ENCODE measurements around the gene ASB11. TPM values are rescaled to one million over a fixed set of nuclear protein-coding genes. Genes with fewer than 3 reads are reported as not detected.
A peak's percentile ranks its signal among the peaks of the same experiment; 100 is the strongest.
"Not testable (repeated sequence)": the region's sequence is repeated elsewhere in the genome, so short reads cannot be mapped to it uniquely, and the experiment has no call there.

ASB11 gene
- total and polyA plus RNA-seq, 5 experiments from 2014 or later, result not detected

- Mint-ChIP-seq H3K27ac (no peak overlapping the region), H3K4me1 (peaks cover 0 to 1% (median 0%) of the 10 kb centered on the region in 4 donors), H3K9me3 (no peaks in the 10 kb centered on the region), H3K36me3 (no peaks in the 10 kb centered on the region), H3K4me3 (no peak overlapping the region), H3K27me3 (no peaks in the 10 kb centered on the region)
- DNase-seq, result peak in 2 of 10 donors; percentile 3 to 12
- POLR2A ChIA-PET, result no interaction called here
- no peak for ATAC-seq
Measured at GRCh38 chrX:15299941-15300851, 15.2 kb downstream of the ASB11 start.

DNA sequence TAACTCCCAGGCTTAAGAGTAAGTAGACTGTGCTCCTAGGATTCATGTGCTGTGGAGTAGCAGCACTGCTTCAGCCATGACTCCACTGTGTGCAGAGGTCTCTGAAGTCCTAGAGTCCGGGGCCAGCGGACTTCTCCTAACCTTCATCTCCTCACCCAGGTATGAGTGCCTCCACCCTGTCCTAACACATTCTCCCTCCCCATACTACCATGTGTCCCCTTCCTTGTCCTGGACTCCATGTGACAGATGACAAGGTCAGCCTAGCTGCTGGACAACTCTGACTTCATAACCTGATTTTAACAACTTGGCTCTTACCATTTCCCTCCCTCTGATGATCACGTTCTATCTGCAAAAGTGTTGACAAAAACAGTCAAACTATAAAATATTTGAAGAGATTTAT is 16.7 kb downstream of the ASB11 start:
- no peak overlapping the region for H3K4me3 Mint-ChIP-seq
- no peaks in the 10 kb centered on the region for H3K36me3 Mint-ChIP-seq
- no peak overlapping the region for H3K27ac Mint-ChIP-seq

GRCh38 chrX:15298201-15298600 is 17.2 kb downstream of the ASB11 start:
- no peak for ATAC-seq
- Mint-ChIP-seq H3K4me3 (no peak overlapping the region), H3K27me3 (no peaks in the 10 kb centered on the region), H3K9me3 (no peaks in the 10 kb centered on the region), H3K36me3 (no peaks in the 10 kb centered on the region), H3K27ac (no peak overlapping the region), H3K4me1 (peaks cover 0 to 1% (median 0%) of the 10 kb centered on the region in 4 donors)
- DNase-seq, result no peak
- POLR2A ChIA-PET, result no interaction called here

More for the DNA sequence above, 16.7 kb downstream of the ASB11 start:
- peaks cover 0 to 1% (median 0%) of the 10 kb centered on the region in 4 donors for H3K4me1 Mint-ChIP-seq
- no peak for ATAC-seq
- POLR2A ChIA-PET, result no interaction called here
- H3K9me3 Mint-ChIP-seq, result no peaks in the 10 kb centered on the region
- no peaks in the 10 kb centered on the region for H3K27me3 Mint-ChIP-seq
- no peak for DNase-seq

GRCh38 chrX:15293451-15293850 is 22.0 kb downstream of the ASB11 start:
- ATAC-seq (no peak), DNase-seq (no peak)
- Mint-ChIP-seq H3K36me3 (no peaks in the 10 kb centered on the region), H3K9me3 (no peaks in the 10 kb centered on the region), H3K27me3 (no peaks in the 10 kb centered on the region), H3K4me1 (no peaks in the 10 kb centered on the region), H3K27ac (no peak overlapping the region), H3K4me3 (no peak overlapping the region)
- POLR2A ChIA-PET, result no interaction called here

GRCh38 chrX:15292861-15293260 is 22.6 kb downstream of the ASB11 start:
- H3K36me3 Mint-ChIP-seq, result no peaks in the 10 kb centered on the region
- H3K4me1 Mint-ChIP-seq, result no peaks in the 10 kb centered on the region
- POLR2A ChIA-PET, result no interaction called here
- no peak for DNase-seq
- no peak overlapping the region for H3K4me3 Mint-ChIP-seq
- H3K27ac Mint-ChIP-seq, result no peak overlapping the region
- no peaks in the 10 kb centered on the region for H3K27me3 Mint-ChIP-seq
- no peaks in the 10 kb centered on the region for H3K9me3 Mint-ChIP-seq
- ATAC-seq, result no peak

DNA sequence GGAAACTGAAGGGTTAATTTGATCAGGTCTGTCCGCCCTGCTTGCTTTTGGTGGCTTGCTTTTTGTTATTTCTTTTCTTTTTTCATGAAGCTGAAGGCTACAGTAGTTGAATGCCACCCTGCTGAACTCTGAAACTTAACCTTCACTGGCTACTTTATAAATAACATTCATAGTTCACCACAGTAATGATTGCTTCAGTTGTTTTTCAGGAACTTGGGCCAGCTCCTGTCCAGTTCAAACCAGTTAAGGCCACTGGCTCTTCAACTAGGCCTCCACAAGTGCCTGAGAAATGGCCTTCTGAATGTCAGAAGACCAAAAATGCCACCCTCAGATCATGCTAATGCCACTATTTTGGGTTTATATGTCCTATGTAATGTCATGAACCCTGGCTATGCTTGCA is 37.8 kb downstream of the ASB11 start:
- ATAC-seq, result no peak
- POLR2A ChIA-PET, result no interaction called here
- peaks cover 0 to 8% (median 3%) of the 10 kb centered on the region in 5 donors for H3K27me3 Mint-ChIP-seq

GRCh38 chrX:15274946-15275345 is 40.5 kb downstream of the ASB11 start:
- Mint-ChIP-seq H3K27ac (no peak overlapping the region), H3K9me3 (peaks cover 0 to 2% (median 0%) of the 10 kb centered on the region in 9 donors), H3K27me3 (no peaks in the 10 kb centered on the region), H3K4me1 (peaks cover 0 to 5% (median 5%) of the 10 kb centered on the region in 4 donors), H3K36me3 (no peaks in the 10 kb centered on the region), H3K4me3 (no peak overlapping the region)
- ATAC-seq (no peak), DNase-seq (no peak)
- POLR2A ChIA-PET, result no interaction called here

More for the DNA sequence above, 37.8 kb downstream of the ASB11 start:
- H3K36me3 Mint-ChIP-seq, result peaks cover 0 to 7% (median 0%) of the 10 kb centered on the region in 3 donors
- H3K9me3 Mint-ChIP-seq, result peaks cover 0 to 4% (median 0%) of the 10 kb centered on the region in 9 donors
- no peaks in the 10 kb centered on the region for H3K4me1 Mint-ChIP-seq
- no peak overlapping the region for H3K27ac Mint-ChIP-seq
- DNase-seq, result no peak
- H3K4me3 Mint-ChIP-seq, result no peak overlapping the region

GRCh38 chrX:15273275-15273674 is 42.2 kb downstream of the ASB11 start:
- H3K27me3 Mint-ChIP-seq, H3K36me3 Mint-ChIP-seq, H3K4me3 Mint-ChIP-seq, DNase-seq, POLR2A ChIA-PET, H3K9me3 Mint-ChIP-seq, H3K27ac Mint-ChIP-seq, ATAC-seq: not testable (repeated sequence)
- H3K4me1 Mint-ChIP-seq, result peaks cover 3 to 12% (median 10%) of the 10 kb centered on the region in 4 donors

DNA sequence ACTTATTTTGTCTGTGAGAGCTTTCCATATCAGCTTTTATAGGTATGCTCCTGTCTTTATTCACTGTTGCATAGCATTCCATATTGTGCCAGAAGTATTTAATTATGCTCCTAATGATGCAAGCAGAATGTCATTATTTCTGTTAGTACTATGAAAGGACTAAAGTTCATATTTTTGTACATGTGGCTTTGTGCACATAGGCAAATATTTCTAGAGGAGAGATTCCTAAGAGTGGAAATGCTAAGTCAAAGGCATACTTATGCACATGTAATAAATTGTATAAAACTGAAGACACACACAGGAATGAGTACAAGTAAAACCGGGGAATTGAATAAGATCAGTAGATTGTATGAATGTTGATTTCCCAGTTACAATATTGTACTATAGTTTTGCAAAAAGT is 43.7 kb downstream of the ASB11 start:
- H3K36me3 Mint-ChIP-seq, result no peaks in the 10 kb centered on the region
- peaks cover 0 to 2% (median 0%) of the 10 kb centered on the region in 9 donors for H3K9me3 Mint-ChIP-seq
- no peak overlapping the region for H3K4me3 Mint-ChIP-seq
- POLR2A ChIA-PET, result no interaction called here
- peak overlapping the region in 2 of 10 donors; percentile 47 to 78 for H3K27ac Mint-ChIP-seq
- peaks cover 3 to 12% (median 10%) of the 10 kb centered on the region in 4 donors for H3K4me1 Mint-ChIP-seq
- ATAC-seq (no peak), DNase-seq (no peak)
- no peaks in the 10 kb centered on the region for H3K27me3 Mint-ChIP-seq

- peaks cover 3 to 12% (median 10%) of the 10 kb centered on the region in 4 donors for H3K4me1 Mint-ChIP-seq
- H3K27me3 Mint-ChIP-seq, result no peaks in the 10 kb centered on the region
- H3K27ac Mint-ChIP-seq, result peak within 1 kb of the TSS; percentile 74 to 94 (median 88)
- peak within 1 kb of the TSS; percentile 65 to 86 (median 76) for H3K4me3 Mint-ChIP-seq
- peaks cover 0 to 2% (median 0%) of the 10 kb centered on the region in 9 donors for H3K9me3 Mint-ChIP-seq
- DNase-seq (peak in 9 of 10 donors; percentile 3 to 65 (median 24)), ATAC-seq (peak; percentile 68 to 82)
- H3K36me3 Mint-ChIP-seq, result no peaks in the 10 kb centered on the region
- POLR2A ChIA-PET, result interaction anchor here (0.6 kb wide), 1 partner anchor 118 kb away, joined by 3 read pairs; no protein-coding TSS in a partner anchor
Measured at GRCh38 chrX:15269618-15270521, 45.6 kb downstream of the ASB11 start, which contains the start of gene ASB9. ASB9 (minus strand) TSS chrX:15270083; CDS start chrX:15269874, 209 bp downstream.

- Mint-ChIP-seq H3K27ac (peak overlapping the region in 3 of 10 donors; percentile 84 to 94 (median 89)), H3K4me3 (peak overlapping the region in 1 of 10 donors; percentile 85), H3K27me3 (no peaks in the 10 kb centered on the region), H3K9me3 (peaks cover 0 to 2% (median 0%) of the 10 kb centered on the region in 9 donors), H3K4me1 (peaks cover 3 to 12% (median 10%) of the 10 kb centered on the region in 4 donors), H3K36me3 (no peaks in the 10 kb centered on the region)
- POLR2A ChIA-PET, result no interaction called here
- DNase-seq, result no peak
- no peak for ATAC-seq
Measured at GRCh38 chrX:15269120-15269519, 46.3 kb downstream of the ASB11 start.

GRCh38 chrX:15254852-15255251 is 60.6 kb downstream of the ASB11 start:
- Mint-ChIP-seq H3K27me3 (no peaks in the 10 kb centered on the region), H3K36me3 (no peaks in the 10 kb centered on the region), H3K4me3 (no peak overlapping the region), H3K9me3 (no peaks in the 10 kb centered on the region), H3K27ac (no peak overlapping the region), H3K4me1 (no peaks in the 10 kb centered on the region)
- POLR2A ChIA-PET, result no interaction called here
- no peak for ATAC-seq
- no peak for DNase-seq

Measured in naive thymus-derived CD8-positive, alpha-beta T cell (primary cell).